A549 (cell line): Measurements from ENCODE around the gene RAPGEF2.

Experiments
- CTCF ChIP-seq: fragments of >200 bp; sonication (Bioruptor Twin); formaldehyde crosslinking; IDR thresholded peaks from 3 replicates; pipeline ENCODE4 v1.5.1; 2016
- RNF2 ChIP-seq: fragments of 200-600 bp; sonication (generic); IDR thresholded peaks from 2 replicates; pipeline ENCODE4 v1.6.1; 2016; ENCODE audit warnings: low read depth, mild to moderate bottlenecking, antibody characterized with exemption, moderate library complexity, borderline replicate concordance

GRCh38 chr4:159358226-159358625 lies 255.3 kb downstream of the RAPGEF2 start:
- TF ChIP-seq RNF2 (no peak), CTCF (no peak)
